Measurements from ENCODE around the gene COL9A1. TPM values are rescaled to one million over a fixed set of nuclear protein-coding genes. Genes with fewer than 3 reads are reported as not detected.

COL9A1 gene
- total RNA-seq, 2 donors from 2014 or later, result 5.8 to 10.0 TPM

DNA sequence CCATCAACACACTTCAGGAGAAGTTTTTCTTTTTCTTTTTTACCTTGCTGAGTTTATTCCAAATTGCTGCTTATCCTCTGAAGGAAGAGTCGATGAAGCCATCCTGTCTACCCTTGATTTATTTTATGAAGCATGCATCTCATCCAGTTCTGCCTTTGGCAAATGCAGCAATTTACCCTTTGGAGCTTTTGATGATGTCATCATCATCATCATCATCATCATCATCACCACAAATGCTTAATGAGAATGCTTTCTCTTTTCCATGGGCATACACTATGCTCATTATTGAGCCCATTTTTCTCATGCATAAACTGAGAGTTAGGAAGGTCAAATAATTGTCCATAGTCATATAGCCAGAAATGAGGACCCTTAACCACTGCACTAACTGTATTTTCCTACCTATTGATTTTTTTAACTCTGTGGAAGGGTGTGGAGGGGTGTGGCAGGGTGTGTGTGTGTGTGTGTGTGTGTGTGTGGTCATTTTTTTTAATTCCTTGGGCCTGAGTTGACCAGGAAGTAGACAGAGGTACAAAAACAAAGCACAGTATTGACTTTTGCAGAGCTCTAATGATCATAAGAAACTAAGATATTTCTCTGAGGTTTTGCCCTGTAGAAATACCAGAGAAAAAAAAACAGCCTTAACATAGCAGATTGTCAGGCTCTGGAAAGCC, 82.8 kb downstream of the COL9A1 start:
- Mint-ChIP-seq H3K4me1 (peaks cover 2% of the 10 kb centered on the region), H3K27ac (no peak overlapping the region), H3K27me3 (ENCODE audit: insufficient read depth) (no peaks in the 10 kb centered on the region), H3K4me3 (no peak overlapping the region), H3K36me3 (ENCODE audit: low read depth) (no peaks in the 10 kb centered on the region), H3K9me3 (no peaks in the 10 kb centered on the region)
- WGBS, 2 experiments (ENCODE audit: insufficient coverage in 1 of 2, insufficient read length in 1 of 2), result 89% methylated on average over 1 of the region's 1 CpG; no CpG with 5 or more reads in 1 of the 2 experiments
- Histone ChIP-seq H3K36me3 (ENCODE audit: control insufficient read depth, insufficient read depth, low read length) (no peaks in the 10 kb centered on the region), H3K27ac (ENCODE audit: low read depth, low read length) (no peak overlapping the region), H3K4me3 (ENCODE audit: low read length) (no peak overlapping the region), H3K27me3 (ENCODE audit: control insufficient read depth, insufficient read depth, low read length, poor library complexity, severe bottlenecking) (no peaks in the 10 kb centered on the region), H3K4me1 (ENCODE audit: control insufficient read depth, insufficient read depth, low read length) (no peaks in the 10 kb centered on the region), H3K9me3 (ENCODE audit: control insufficient read depth, low read length) (no peaks in the 10 kb centered on the region), H3K9ac (ENCODE audit: extremely low read depth, low read length, poor library complexity, severe bottlenecking) (no peak overlapping the region)
- DNase-seq, result no peak
- TF ChIP-seq, protein P1, sequence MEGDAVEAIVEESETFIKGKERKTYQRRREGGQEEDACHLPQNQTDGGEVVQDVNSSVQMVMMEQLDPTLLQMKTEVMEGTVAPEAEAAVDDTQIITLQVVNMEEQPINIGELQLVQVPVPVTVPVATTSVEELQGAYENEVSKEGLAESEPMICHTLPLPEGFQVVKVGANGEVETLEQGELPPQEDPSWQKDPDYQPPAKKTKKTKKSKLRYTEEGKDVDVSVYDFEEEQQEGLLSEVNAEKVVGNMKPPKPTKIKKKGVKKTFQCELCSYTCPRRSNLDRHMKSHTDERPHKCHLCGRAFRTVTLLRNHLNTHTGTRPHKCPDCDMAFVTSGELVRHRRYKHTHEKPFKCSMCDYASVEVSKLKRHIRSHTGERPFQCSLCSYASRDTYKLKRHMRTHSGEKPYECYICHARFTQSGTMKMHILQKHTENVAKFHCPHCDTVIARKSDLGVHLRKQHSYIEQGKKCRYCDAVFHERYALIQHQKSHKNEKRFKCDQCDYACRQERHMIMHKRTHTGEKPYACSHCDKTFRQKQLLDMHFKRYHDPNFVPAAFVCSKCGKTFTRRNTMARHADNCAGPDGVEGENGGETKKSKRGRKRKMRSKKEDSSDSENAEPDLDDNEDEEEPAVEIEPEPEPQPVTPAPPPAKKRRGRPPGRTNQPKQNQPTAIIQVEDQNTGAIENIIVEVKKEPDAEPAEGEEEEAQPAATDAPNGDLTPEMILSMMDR (conservative IDR thresholded peaks at IDR 0.05), result no peak

DNA sequence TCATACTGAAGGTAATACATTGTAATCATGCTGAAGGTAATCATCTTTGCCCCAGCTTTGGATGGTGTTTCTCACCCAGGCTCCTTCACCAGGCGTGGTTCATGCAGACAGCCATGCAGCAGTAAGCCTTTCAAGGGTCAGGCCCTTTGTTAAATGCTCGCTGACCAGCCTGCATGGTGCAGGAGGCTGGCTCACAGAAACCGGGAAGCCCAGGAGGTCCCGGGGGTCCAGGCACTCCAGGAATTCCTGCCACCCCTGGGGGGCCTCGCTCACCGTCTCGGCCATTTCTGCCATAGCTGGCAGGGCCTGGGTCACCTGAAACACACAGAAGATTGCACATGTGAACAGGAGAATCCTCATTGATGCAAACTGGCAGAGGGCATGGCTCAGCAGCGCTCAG, 86.1 kb downstream of the COL9A1 start:
- Mint-ChIP-seq H3K27me3 (ENCODE audit: insufficient read depth) (no peaks in the 10 kb centered on the region), H3K4me3 (no peak overlapping the region), H3K9me3 (no peaks in the 10 kb centered on the region), H3K4me1 (peaks cover 2% of the 10 kb centered on the region), H3K36me3 (ENCODE audit: low read depth) (no peaks in the 10 kb centered on the region), H3K27ac (no peak overlapping the region)
- DNase-seq, result no peak
- Histone ChIP-seq H3K9me3 (ENCODE audit: control insufficient read depth, low read length) (no peaks in the 10 kb centered on the region), H3K9ac (ENCODE audit: extremely low read depth, low read length, poor library complexity, severe bottlenecking) (no peak overlapping the region), H3K27ac (ENCODE audit: low read depth, low read length) (no peak overlapping the region), H3K4me3 (ENCODE audit: low read length) (no peak overlapping the region), H3K27me3 (ENCODE audit: control insufficient read depth, insufficient read depth, low read length, poor library complexity, severe bottlenecking) (no peaks in the 10 kb centered on the region), H3K4me1 (ENCODE audit: control insufficient read depth, insufficient read depth, low read length) (peaks cover 6% of the 10 kb centered on the region), H3K36me3 (ENCODE audit: control insufficient read depth, insufficient read depth, low read length) (no peaks in the 10 kb centered on the region)
- 64 to 79% methylated on average over 6 to 8 of the region's 8 CpGs for WGBS, 2 experiments (ENCODE audit: insufficient coverage in 1 of 2, insufficient read length in 1 of 2)
- TF ChIP-seq, protein P1 (conservative IDR thresholded peaks at IDR 0.05), result no peak

DNA sequence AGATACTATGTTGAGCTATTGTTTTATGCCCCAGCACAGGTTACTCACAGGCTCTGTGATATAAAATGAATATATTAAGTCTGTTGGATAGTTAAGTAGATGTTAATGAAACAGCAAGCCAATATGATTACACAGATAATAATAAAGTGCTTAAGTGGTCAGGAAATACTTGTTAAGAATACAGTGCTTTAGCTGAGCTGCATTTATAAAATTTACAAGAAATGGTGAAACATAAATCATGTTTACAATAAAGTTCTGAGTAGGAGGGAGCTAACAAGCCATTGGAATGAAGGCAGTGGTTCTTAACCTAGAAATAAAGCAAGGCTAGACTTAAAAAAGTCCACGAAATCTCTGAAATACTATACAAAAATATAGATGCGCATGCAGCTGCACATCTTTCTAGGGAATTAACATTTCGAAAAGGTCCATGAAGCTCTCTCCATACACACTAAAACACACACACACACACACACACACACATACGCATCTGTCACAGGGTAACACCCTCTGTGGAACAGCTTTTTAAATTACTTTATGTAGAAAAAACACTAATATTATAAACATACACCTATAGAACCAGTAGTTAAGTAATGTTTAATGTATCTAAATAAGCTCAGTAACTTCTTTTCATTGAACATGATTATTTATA, 87.3 kb downstream of the COL9A1 start:
- no peak for DNase-seq
- no peaks in the 10 kb centered on the region for H3K36me3 Mint-ChIP-seq (ENCODE audit: low read depth)
- WGBS, 2 experiments (ENCODE audit: insufficient coverage in 1 of 2, insufficient read length in 1 of 2), result 90% methylated on average over 2 to 4 of the region's 4 CpGs
- no peaks in the 10 kb centered on the region for H3K9me3 Mint-ChIP-seq
- no peaks in the 10 kb centered on the region for H3K27me3 ChIP-seq (ENCODE audit: control insufficient read depth, insufficient read depth, low read length, poor library complexity, severe bottlenecking)
- no peak overlapping the region for H3K4me3 Mint-ChIP-seq
- no peaks in the 10 kb centered on the region for H3K27me3 Mint-ChIP-seq (ENCODE audit: insufficient read depth)
- no peaks in the 10 kb centered on the region for H3K9me3 ChIP-seq (ENCODE audit: control insufficient read depth, low read length)
- no peak overlapping the region for H3K27ac ChIP-seq (ENCODE audit: low read depth, low read length)
- H3K27ac Mint-ChIP-seq, result no peak overlapping the region
- no peak overlapping the region for H3K9ac ChIP-seq (ENCODE audit: extremely low read depth, low read length, poor library complexity, severe bottlenecking)
- peaks cover 6% of the 10 kb centered on the region for H3K4me1 ChIP-seq (ENCODE audit: control insufficient read depth, insufficient read depth, low read length)
- H3K36me3 ChIP-seq (ENCODE audit: control insufficient read depth, insufficient read depth, low read length), result no peaks in the 10 kb centered on the region
- TF ChIP-seq, protein P1 (conservative IDR thresholded peaks at IDR 0.05), result no peak
- H3K4me3 ChIP-seq (ENCODE audit: low read length), result no peak overlapping the region
- H3K4me1 Mint-ChIP-seq, result peaks cover 2% of the 10 kb centered on the region

All from endodermal cell (in vitro differentiated cells).